ENCODE results near the gene SFMBT2. TPM values are rescaled to one million over a fixed set of nuclear protein-coding genes. Genes with fewer than 3 reads are reported as not detected.
"Not testable (repeated sequence)": the region's sequence is repeated elsewhere in the genome, so short reads cannot be mapped to it uniquely, and the experiment has no call there.

Gene SFMBT2
- total RNA-seq, 1 donor from 2014 or later: 22.3 TPM

GRCh38 chr10:7389844-7390243 is 21.0 kb downstream of the SFMBT2 start:
- Histone ChIP-seq H3K36me3 (no peaks in the 10 kb centered on the region), H3K4me3 (no peak overlapping the region), H3K27me3 (ENCODE audit: low read depth) (no peaks in the 10 kb centered on the region), H3K9me3 (no peaks in the 10 kb centered on the region), H3K27ac (no peak overlapping the region), H3K4me1 (no peaks in the 10 kb centered on the region)
- TF ChIP-seq, protein P1, sequence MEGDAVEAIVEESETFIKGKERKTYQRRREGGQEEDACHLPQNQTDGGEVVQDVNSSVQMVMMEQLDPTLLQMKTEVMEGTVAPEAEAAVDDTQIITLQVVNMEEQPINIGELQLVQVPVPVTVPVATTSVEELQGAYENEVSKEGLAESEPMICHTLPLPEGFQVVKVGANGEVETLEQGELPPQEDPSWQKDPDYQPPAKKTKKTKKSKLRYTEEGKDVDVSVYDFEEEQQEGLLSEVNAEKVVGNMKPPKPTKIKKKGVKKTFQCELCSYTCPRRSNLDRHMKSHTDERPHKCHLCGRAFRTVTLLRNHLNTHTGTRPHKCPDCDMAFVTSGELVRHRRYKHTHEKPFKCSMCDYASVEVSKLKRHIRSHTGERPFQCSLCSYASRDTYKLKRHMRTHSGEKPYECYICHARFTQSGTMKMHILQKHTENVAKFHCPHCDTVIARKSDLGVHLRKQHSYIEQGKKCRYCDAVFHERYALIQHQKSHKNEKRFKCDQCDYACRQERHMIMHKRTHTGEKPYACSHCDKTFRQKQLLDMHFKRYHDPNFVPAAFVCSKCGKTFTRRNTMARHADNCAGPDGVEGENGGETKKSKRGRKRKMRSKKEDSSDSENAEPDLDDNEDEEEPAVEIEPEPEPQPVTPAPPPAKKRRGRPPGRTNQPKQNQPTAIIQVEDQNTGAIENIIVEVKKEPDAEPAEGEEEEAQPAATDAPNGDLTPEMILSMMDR (IDR thresholded peaks at IDR 0.05): no peak
- DNase-seq: no peak
- intact Hi-C loops (cut with DNase I): no loop called here
- no peak for ATAC-seq

GRCh38 chr10:7389346-7389745 is 21.5 kb downstream of the SFMBT2 start:
- H3K36me3 ChIP-seq: no peaks in the 10 kb centered on the region
- no peak for ATAC-seq
- TF ChIP-seq, protein P1 (IDR thresholded peaks at IDR 0.05): no peak
- no peak overlapping the region for H3K27ac ChIP-seq
- no peak overlapping the region for H3K4me3 ChIP-seq
- H3K4me1 ChIP-seq: no peaks in the 10 kb centered on the region
- no peak for DNase-seq
- H3K9me3 ChIP-seq: no peaks in the 10 kb centered on the region
- no peaks in the 10 kb centered on the region for H3K27me3 ChIP-seq (ENCODE audit: low read depth)
- intact Hi-C loops (cut with DNase I): no loop called here

DNA sequence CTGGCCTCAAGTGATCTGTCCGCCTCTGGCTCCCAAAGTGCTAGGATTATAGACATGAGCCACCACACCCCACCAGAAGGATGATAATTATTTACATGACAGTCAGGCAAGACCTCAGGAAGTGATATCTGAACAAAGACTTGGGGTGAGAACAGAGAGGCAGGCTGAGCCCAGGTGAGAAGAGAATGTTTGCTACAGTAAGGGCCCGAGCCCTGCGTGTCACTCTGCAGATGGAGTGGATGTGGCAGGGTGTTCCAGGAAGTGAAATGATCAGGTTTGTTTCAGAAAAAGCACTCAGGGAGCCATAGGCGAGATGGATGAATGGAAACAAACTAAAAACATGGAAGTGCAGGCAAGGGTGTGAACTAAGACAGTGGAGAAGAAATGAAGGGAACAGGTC is 22.2 kb downstream of the SFMBT2 start:
- Histone ChIP-seq H3K27me3 (ENCODE audit: low read depth) (no peaks in the 10 kb centered on the region), H3K9me3 (no peaks in the 10 kb centered on the region), H3K4me3 (no peak overlapping the region), H3K27ac (no peak overlapping the region), H3K4me1 (no peaks in the 10 kb centered on the region), H3K36me3 (no peaks in the 10 kb centered on the region)
- TF ChIP-seq, protein P1 (IDR thresholded peaks at IDR 0.05): no peak
- ATAC-seq: no peak
- intact Hi-C loops (cut with DNase I): no loop called here
- DNase-seq: no peak

DNA sequence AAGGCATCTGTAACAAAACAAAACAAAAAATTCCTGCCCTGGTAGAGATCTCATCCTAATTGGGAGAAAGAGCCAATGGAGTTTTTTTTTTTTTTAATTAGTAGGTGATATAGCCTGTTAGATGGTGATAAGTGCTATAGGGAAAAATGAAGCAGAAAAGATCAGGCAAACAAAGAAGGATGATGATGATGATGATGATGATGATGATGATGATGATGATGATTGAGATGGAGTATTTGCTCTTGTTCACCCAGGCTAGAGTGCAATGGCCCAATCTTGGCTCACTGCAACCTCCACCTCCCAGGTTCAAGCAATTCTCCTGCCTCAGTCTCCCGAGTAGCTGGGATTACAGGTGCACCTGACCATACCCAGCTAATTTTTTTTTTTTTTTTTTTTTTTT is 22.7 kb downstream of the SFMBT2 start:
- intact Hi-C loops (cut with DNase I): not testable (repeated sequence)

GRCh38 chr10:7385114-7385513 is 25.7 kb downstream of the SFMBT2 start:
- no peaks in the 10 kb centered on the region for H3K9me3 ChIP-seq
- peaks cover 11% of the 10 kb centered on the region for H3K36me3 ChIP-seq
- DNase-seq (no peak), ATAC-seq (no peak)
- no peak overlapping the region for H3K27ac ChIP-seq
- intact Hi-C loops (cut with DNase I): no loop called here
- H3K4me1 ChIP-seq: no peaks in the 10 kb centered on the region
- no peak overlapping the region for H3K4me3 ChIP-seq
- TF ChIP-seq, protein P1 (IDR thresholded peaks at IDR 0.05): no peak
- H3K27me3 ChIP-seq (ENCODE audit: low read depth): no peaks in the 10 kb centered on the region

More for the DNA sequence above, 22.7 kb downstream of the SFMBT2 start:
- not testable (repeated sequence) for ATAC-seq; DNase-seq; H3K27me3 ChIP-seq (ENCODE audit: low read depth); H3K4me3 ChIP-seq; H3K9me3 ChIP-seq; H3K36me3 ChIP-seq; H3K27ac ChIP-seq; H3K4me1 ChIP-seq

GRCh38 chr10:7383442-7383841 is 27.4 kb downstream of the SFMBT2 start:
- no peak overlapping the region for H3K27ac ChIP-seq
- no peaks in the 10 kb centered on the region for H3K9me3 ChIP-seq
- ATAC-seq (no peak), DNase-seq (no peak)
- intact Hi-C loops (cut with DNase I): no loop called here
- no peak overlapping the region for H3K4me3 ChIP-seq
- no peaks in the 10 kb centered on the region for H3K4me1 ChIP-seq
- no peaks in the 10 kb centered on the region for H3K27me3 ChIP-seq (ENCODE audit: low read depth)
- H3K36me3 ChIP-seq: peaks cover 11% of the 10 kb centered on the region
- TF ChIP-seq, protein P1 (IDR thresholded peaks at IDR 0.05): no peak
